ENCODE data around the gene HIC1. TPM values are rescaled to one million over a fixed set of nuclear protein-coding genes. Genes with fewer than 3 reads are reported as not detected.

The HIC1 gene
- total RNA-seq, 1 donor from 2014 or later, result 19.0 TPM

DNA sequence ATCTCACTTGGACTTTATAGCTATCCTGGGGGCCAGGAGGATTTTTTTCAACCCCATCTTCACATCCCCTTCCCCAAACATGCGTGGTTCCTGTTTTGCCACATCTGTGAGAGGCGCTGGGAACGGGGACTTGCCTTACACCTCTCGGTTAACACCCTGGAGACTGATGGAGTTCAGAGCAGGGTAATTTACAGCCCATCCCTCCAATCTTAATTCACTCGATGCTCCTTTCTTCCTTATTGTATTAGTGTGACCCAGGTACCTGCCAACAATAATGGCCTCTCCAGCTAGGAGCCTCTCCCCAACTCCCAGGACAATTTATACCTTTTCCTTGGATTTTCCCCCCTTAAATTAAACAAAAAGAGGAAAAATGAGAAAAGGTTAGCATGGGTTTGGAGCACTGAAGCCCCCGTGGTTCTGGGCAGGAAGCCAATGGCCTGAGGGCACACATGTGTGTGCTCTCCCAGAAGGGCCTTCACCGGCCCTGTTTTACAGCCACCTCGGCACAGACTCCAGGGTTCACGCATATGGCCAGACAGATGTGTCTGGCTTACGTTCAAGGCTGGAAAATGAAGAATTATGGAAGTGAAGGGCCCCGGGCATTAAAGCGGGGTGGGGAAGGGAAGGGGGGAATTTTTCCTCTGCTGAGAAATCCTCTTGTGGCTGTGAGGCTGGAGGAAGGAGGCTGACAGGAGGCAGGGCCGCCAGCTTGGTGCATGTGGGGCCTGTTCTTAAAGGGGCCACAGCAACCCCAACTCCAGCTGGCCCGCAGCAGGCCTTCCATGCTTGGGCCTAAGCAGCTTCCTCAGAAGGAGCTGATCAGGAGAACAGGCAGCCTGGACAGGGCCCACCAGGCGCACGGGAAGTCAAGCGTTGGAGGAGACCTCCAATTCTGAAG is 21.4 kb downstream of the HIC1 start:
- DNase-seq (ENCODE audit: low spot score), result peak; percentile 81

GRCh38 chr17:2077040-2077439 is 22.1 kb downstream of the HIC1 start:
- no peak for DNase-seq (ENCODE audit: low spot score)

DNA sequence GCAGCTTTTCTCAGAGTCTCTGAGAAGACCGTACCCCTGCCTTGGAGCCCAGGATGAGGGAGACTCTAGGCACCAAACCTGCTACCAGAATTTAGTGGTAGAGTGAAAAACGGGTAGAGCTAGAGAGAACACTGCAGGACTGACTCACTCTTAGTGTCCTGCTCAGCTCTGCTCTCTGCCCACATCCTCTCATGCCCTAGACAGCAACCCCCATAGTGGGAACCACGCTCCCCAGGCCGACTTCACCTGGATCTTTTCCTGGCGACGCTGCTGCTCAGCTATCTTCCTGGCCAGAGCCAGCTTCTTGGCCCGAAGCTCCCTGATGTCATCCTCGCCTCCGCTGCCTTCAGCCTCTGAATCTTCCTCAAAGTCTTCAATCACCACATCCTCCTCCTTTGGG is 26.7 kb downstream of the HIC1 start:
- no peak for DNase-seq (ENCODE audit: low spot score)

GRCh38 chr17:2082003-2082781 is 27.3 kb downstream of the HIC1 start:
- DNase-seq (ENCODE audit: low spot score), result peak; percentile 70

DNA sequence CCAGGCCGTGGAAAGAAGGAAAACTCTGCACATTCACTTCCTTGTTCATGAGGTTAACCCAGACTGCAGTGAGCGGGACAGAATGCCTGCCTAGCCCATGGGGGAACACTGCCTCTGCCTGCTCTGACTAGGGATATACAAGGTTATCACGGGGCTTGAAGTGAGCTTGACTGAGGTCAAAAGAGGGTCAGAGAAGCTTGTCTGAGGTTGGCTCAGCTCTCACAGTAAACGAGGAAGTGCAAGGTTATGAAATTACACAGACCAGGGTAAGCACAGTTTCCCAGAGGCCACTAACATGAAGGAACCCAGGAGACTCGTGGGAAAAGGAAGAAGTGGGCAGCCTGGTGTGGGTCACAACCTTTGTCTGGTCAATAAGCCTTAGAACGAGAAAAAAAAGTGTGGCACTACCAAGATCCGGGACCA is 28.7 kb downstream of the HIC1 start:
- peak; percentile 91 for DNase-seq (ENCODE audit: low spot score)

DNA sequence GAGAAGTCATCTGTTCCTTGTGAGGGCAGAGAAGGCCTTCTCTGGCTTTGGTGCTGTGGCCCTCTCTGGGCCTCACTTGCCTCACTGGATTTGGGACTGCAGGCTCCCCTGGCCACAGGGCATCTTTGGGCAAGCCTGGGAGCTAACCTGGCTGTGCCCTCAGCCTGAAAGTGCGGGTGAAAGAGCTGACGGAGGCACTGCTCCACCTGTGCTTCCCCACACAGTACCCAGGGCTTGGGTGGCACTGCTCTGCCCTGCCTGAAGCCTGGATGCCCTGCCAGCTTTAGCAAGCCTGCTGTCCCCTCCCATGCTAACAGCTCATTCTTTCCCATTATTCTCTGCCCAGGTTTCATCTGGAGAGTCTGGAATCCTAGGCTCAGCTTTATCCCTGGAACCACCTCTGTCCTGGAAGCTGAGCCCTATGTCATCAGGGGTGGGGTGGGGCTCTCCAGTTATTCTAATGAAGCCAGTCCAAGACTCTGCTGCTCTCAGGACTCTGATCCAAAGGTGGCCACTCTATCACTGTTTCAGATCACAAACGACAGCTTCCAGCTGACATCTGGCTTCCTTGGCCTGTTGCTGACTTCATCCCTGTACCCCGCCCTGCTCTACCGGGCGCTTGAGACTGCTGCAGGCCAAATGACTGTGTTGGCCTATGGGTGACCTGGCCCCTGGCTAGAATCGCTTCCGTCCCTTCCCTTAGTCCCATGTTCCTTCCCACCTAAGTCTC is 29.3 kb downstream of the HIC1 start:
- peak; percentile 58 for DNase-seq (ENCODE audit: low spot score)

DNA sequence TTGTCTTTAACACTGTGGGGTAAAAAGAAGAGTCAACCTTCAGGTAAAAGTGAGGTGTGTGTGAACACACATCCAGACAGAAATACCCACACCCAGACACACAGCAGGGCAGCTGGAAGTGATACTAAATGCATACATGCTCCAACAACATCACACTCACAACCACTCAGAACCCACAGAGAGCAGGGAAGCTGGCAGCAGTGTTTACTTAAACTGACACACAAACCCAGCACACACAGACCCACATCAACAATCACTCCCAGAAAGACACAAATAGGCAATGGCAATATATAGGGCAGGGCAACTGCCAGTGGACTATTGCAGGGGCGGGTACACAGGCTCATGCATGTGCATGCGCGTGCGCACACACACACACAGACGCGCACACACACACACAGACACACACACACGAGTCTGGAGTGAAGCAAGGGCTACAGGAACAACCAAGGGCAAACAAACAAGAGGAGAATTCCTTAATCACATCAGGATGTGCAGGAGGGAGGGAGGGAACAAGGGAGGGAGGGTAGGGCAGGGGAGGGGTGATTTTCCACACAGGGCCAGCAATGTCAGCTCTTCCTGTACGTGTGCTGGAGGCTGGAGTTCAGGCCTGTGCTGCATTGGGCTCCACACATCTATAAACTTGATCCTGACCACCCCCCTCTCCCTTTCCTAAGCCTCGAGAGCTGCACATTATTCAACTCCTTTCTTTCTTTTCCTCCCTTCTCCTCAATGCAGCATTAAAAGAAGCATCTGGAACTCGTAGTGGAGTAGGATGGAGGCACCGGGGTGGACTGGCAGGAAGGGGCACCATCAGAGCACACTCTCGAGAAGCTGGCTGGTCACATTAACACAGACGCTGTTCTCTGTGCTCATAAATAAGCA is 30.1 kb downstream of the HIC1 start:
- DNase-seq (ENCODE audit: low spot score), result peak; percentile 88

DNA sequence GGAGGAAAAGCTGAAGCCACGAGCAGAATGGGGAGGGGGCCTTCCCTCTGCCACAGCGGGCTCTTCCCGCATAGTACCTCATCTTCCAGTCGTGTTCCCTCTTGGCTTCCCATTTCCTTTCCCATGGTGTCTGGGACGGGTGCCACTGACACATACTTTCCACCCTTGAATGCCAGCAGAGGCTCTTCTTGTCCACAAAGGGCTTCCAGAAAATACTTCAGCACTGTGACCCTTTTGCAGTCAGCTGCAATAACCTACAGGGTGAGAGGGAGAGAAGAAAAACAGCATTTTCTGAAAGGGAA is 30.7 kb downstream of the HIC1 start:
- peak; percentile 68 for DNase-seq (ENCODE audit: low spot score)

DNA sequence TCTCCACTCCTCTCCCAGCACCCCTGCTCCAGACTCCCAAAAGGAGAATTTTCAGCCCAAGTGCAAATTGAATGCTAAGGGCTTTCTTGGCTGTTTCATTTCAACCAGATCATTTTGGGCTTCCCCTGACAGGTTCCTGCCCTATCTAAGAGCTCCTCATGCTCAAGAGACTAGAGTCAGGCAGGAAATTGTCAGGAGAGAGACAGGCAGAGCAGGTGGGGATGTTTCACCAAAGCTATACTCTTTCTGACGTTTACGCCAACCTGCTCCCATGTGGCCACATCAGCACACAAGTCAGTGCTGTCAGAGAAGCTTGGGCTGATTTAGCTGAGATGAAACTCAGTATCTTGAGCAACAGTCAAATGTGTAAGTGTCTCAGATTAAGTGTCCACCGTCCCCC is 31.4 kb downstream of the HIC1 start:
- no peak for DNase-seq (ENCODE audit: low spot score)

GRCh38 chr17:2087597-2088211 is 32.8 kb downstream of the HIC1 start:
- peak; percentile 65 for DNase-seq (ENCODE audit: low spot score)

GRCh38 chr17:2089021-2089422 is 34.1 kb downstream of the HIC1 start:
- peak; percentile 88 for DNase-seq (ENCODE audit: low spot score)

DNA sequence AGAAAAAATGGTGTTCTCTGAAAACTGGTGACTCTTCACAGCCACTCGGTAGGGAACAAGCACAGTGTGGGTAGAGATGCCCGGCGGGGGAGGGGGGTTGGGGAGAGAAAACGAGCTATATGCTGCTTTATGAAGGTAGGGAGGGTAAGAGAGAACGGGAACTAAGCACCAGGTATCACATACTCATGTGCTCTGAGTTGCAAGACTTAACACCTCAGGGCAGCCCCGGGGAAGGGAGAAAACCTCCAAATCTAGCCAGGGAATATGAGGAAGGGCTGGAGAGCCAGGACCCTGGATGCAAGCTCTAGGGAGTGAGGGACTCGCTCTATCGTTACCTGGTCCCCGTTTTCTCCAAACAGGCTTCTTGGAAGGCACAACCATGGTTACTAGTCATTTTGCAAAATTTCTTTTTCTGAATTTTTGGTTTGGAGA is 35.3 kb downstream of the HIC1 start:
- no peak for DNase-seq (ENCODE audit: low spot score)

DNA sequence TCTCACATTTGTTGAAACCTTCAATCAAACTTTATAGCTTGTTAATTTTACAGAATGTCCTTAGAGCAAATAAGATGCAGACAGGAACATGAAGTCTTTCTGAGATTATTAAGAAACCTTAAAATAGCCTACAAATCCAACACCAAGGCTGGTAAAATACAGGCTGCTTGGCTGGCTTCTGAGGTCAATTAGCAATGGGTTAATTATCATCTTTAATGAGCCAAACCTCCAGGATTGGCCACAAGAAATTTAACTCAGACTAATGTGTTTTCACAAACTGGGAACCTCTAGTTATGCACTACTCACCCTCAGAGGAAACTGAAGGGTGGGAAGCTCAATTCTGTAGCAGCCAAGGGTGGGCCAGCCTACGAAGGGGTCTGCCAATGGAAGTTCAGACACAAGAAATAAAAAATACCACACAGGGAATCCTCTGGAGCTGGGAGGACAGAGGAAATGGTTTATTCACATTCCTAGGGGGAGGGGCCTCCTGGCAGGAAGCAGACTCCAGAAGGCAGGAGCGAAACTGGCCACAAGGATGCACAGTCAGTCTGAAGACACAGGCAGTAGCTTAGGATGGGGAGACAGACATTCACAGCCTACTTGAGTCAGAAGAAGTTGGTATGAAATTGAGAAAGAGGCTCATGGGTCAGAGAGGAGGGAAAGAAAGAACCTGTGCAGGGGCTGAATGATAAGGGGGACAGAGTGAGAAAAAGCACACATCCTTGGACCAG is 36.1 kb downstream of the HIC1 start:
- peak; percentile 93 for DNase-seq (ENCODE audit: low spot score)

DNA sequence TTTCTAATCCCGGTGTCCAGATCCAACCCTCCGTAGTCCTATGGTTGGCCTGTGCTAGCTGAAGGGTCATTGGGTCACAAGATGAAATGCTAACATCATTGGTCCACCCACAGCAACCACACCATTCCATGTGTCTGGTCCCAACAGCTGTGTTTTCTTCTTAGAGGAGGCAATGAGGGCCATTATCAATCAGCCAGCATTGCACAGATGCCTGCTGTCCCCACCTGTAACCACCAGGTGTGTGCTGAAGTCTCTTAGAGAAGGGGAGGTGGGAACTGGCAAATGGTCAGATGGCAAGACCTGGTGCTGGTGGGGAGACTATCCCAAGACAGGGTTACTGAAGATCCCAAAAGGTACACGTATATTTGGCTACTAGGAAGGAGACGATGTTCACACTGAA is 37.4 kb downstream of the HIC1 start:
- DNase-seq (ENCODE audit: low spot score), result no peak

- DNase-seq (ENCODE audit: low spot score), result no peak
These were observed 38.4 kb downstream of the HIC1 start for GRCh38 chr17:2093349-2093748.

- peak; percentile 78 for DNase-seq (ENCODE audit: low spot score)
These were observed 40.1 kb downstream of the HIC1 start for GRCh38 chr17:2094891-2095535.

DNA sequence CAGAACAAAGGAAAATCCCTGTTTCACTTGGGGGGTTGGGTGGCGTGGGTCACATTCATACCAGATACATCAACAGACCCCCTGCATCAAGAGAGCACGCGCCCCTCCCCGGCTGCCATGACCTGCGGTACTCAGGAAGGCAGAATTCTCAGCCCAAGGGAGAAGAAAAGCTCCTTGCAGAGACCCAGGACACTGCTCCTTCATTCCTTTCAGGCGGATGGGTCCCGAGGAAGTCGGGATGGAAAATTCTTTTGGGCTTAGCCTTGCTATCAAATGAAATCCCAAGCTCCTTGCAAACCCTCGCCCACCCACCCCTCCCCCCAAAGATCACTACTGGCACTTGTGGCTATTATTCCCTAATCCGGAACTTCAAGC is 40.6 kb downstream of the HIC1 start:
- DNase-seq (ENCODE audit: low spot score), result no peak

DNA sequence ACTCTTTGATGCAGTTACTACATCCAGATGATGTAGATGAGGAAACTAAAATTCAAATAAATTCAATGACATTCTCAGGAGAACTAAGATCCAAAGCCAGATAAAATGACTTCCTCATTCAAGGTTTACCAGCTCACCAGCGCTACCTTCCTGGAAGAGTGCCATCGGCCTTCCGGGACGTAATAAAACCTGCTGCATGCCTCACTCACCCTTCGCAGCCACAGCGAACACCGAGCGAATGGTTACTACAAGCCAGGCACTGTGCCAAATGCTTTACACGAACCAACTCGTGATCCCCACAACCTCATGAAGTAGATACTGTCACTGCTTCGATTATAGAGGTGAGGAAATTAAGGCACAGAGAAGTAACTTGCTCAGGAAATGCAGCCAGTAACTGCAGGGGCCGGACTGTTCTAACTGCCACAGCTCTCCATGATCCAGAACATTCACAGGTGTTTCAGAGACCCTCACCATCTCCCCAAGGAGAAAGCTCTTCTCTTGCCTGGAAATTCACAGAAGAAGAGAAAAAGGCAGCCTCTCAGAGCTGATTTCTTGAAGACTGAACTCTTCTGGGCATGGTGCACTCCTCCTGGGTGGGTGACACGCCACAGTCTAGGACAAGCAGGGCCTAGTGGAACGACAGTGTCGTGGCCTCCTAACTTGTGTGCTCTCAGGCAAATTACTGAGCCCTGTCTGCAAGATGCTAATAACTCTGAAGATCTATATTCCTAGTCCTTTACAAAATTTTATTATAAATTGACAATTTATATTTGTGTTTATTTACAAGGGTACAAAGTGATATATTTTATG is 46.8 kb downstream of the HIC1 start:
- no peak for DNase-seq (ENCODE audit: low spot score)

Measured in umbilical cord (tissue), 2 donors.